GM12891 (cell line): Measurements from ENCODE around the gene CWC25.

ENCODE experiments used
- PAX5 ChIP-seq: IDR thresholded peaks from 2 replicates; pipeline ENCODE4 v1.6.1; 2011; ENCODE audit warnings: low read length, moderate library complexity, mild to moderate bottlenecking; ENCODE audit not compliant: insufficient read depth, severe bottlenecking
- POLR2A ChIP-seq: IDR thresholded peaks from 2 replicates; pipeline ENCODE4 v1.6.1; 2011; ENCODE audit warnings: low read depth, low read length, control low read depth

GRCh38 chr17:38751808-38752307 lies 73.3 kb downstream of the CWC25 start:
- no peak for TF ChIP-seq POLR2A
- no peak for TF ChIP-seq PAX5
